CD4-positive, alpha-beta T cell treated with Interleukin-15 for 1 hour (primary cell): ENCODE results near the gene ANKRD44.

Experiments used
- DNase-seq: peaks from one replicate; pipeline ENCODE4 v3.0.0-alpha.2; 2020

The ANKRD44 gene

GRCh38 chr2:197204519-197205250, 105.9 kb downstream of the ANKRD44 start:
- no peak for DNase-seq

- no peak for DNase-seq
These were observed 108.7 kb downstream of the ANKRD44 start for GRCh38 chr2:197201874-197202273.

- DNase-seq = no peak
These were observed 109.9 kb downstream of the ANKRD44 start for GRCh38 chr2:197200762-197201058.

- no peak for DNase-seq
These were observed 110.4 kb downstream of the ANKRD44 start for GRCh38 chr2:197200051-197200761.

GRCh38 chr2:197198890-197199289, 111.7 kb downstream of the ANKRD44 start:
- DNase-seq = peak; percentile 95

GRCh38 chr2:197197895-197198311, 112.7 kb downstream of the ANKRD44 start:
- no peak for DNase-seq

GRCh38 chr2:197196541-197197180, 113.9 kb downstream of the ANKRD44 start:
- no peak for DNase-seq

GRCh38 chr2:197195518-197195917, 115.1 kb downstream of the ANKRD44 start:
- no peak for DNase-seq

GRCh38 chr2:197191940-197192322, 118.6 kb downstream of the ANKRD44 start:
- DNase-seq = peak; percentile 55

GRCh38 chr2:197191177-197191939, 119.2 kb downstream of the ANKRD44 start:
- DNase-seq = no peak

GRCh38 chr2:197190100-197190432, 120.5 kb downstream of the ANKRD44 start:
- DNase-seq = no peak

- no peak for DNase-seq
These were observed 121.0 kb downstream of the ANKRD44 start for GRCh38 chr2:197189426-197190099.

GRCh38 chr2:197185676-197186075, 124.9 kb downstream of the ANKRD44 start:
- no peak for DNase-seq

- DNase-seq = no peak
These were observed 125.5 kb downstream of the ANKRD44 start for GRCh38 chr2:197184959-197185586.

GRCh38 chr2:197183355-197183754, 127.2 kb downstream of the ANKRD44 start:
- no peak for DNase-seq

GRCh38 chr2:197182668-197183067, 127.9 kb downstream of the ANKRD44 start:
- no peak for DNase-seq

GRCh38 chr2:197181491-197181890, 129.1 kb downstream of the ANKRD44 start:
- DNase-seq = no peak

- no peak for DNase-seq
These were observed 130.7 kb downstream of the ANKRD44 start for GRCh38 chr2:197179744-197180498.

- DNase-seq = no peak
These were observed 134.1 kb downstream of the ANKRD44 start for GRCh38 chr2:197176522-197176921.

GRCh38 chr2:197174539-197175094, 136.0 kb downstream of the ANKRD44 start:
- DNase-seq = no peak

GRCh38 chr2:197171582-197171981, 139.0 kb downstream of the ANKRD44 start:
- no peak for DNase-seq
